ENCODE data around the gene ARNT2. TPM values are rescaled to one million over a fixed set of nuclear protein-coding genes. Genes with fewer than 3 reads are reported as not detected.

ARNT2 gene
- total and polyA plus RNA-seq, 2 experiments from 2014 or later, result 4.6 to 11.6 TPM

DNA sequence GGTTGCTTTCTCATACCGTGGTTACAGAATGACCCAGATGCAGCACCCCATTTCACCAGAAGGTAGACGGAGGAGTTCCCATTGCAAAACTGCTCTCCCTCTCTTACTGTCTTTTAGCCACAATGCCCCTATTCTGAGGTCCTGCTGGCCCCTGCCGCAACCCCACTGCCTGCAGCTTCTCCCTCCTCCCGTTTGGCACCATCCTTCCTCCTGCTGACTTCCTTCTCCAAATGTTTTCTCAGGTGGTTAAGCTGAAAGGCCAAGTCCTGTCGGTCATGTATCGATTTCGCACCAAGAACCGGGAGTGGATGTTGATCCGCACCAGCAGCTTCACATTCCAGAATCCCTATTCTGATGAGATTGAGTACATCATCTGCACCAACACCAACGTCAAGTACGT, 158.7 kb downstream of the ARNT2 start (continued):
- TF ChIP-seq ZNF462 (CRISPR knock-in tag; IDR thresholded peaks at IDR 0.05) (no peak), EZH2phosphoT487 (IDR thresholded peaks at IDR 0.05; ENCODE audit: unreplicated experiment) (no peak)
- TF ChIP-seq, protein P1, sequence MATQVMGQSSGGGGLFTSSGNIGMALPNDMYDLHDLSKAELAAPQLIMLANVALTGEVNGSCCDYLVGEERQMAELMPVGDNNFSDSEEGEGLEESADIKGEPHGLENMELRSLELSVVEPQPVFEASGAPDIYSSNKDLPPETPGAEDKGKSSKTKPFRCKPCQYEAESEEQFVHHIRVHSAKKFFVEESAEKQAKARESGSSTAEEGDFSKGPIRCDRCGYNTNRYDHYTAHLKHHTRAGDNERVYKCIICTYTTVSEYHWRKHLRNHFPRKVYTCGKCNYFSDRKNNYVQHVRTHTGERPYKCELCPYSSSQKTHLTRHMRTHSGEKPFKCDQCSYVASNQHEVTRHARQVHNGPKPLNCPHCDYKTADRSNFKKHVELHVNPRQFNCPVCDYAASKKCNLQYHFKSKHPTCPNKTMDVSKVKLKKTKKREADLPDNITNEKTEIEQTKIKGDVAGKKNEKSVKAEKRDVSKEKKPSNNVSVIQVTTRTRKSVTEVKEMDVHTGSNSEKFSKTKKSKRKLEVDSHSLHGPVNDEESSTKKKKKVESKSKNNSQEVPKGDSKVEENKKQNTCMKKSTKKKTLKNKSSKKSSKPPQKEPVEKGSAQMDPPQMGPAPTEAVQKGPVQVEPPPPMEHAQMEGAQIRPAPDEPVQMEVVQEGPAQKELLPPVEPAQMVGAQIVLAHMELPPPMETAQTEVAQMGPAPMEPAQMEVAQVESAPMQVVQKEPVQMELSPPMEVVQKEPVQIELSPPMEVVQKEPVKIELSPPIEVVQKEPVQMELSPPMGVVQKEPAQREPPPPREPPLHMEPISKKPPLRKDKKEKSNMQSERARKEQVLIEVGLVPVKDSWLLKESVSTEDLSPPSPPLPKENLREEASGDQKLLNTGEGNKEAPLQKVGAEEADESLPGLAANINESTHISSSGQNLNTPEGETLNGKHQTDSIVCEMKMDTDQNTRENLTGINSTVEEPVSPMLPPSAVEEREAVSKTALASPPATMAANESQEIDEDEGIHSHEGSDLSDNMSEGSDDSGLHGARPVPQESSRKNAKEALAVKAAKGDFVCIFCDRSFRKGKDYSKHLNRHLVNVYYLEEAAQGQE (IDR thresholded peaks at IDR 0.05; ENCODE audit: unreplicated experiment), result no peak

- Histone ChIP-seq H3K4me2 (no peak overlapping the region), H4K20me1 (replicated peaks; ENCODE audit: insufficient read depth) (no peaks in the 10 kb centered on the region), H2AFZ (no peak overlapping the region), H3K36me3 (ENCODE audit: insufficient read depth) (no peaks in the 10 kb centered on the region), H3K27me3 (ENCODE audit: insufficient read depth) (no peaks in the 10 kb centered on the region), H3K9me2 (ENCODE audit: insufficient read depth) (no peaks in the 10 kb centered on the region), H3F3A (replicated peaks; ENCODE audit: low read depth) (no peaks in the 10 kb centered on the region), H3K27ac (ENCODE audit: low read depth) (no peak overlapping the region), H3K4me3 (no peak overlapping the region), H3K79me2 (replicated peaks; ENCODE audit: insufficient read depth) (no peaks in the 10 kb centered on the region), H3K4me1 (ENCODE audit: insufficient read depth) (peaks cover 6% of the 10 kb centered on the region)
- peaks cover 9% of the 10 kb centered on the region; the same call in 2 of the 3 replicates for H3K36me3 Mint-ChIP-seq (ENCODE audit: low read depth)
- DNase-seq (ENCODE audit: low spot score) (no peak), ATAC-seq (no peak)
- peaks cover 22% of the 10 kb centered on the region for H3K4me1 Mint-ChIP-seq
- peaks cover 2% of the 10 kb centered on the region for H3K27me3 Mint-ChIP-seq (ENCODE audit: insufficient read depth, low read depth, poor library complexity)
- TF ChIP-seq JUNB (IDR thresholded peaks at IDR 0.05; ENCODE audit: unreplicated experiment) (no peak), POLR2AphosphoS5 (IDR thresholded peaks at IDR 0.05; ENCODE audit: low read depth) (no peak)
- H3K9me3 Mint-ChIP-seq, result no peaks in the 10 kb centered on the region
- H3K4me3 Mint-ChIP-seq, result no peak overlapping the region
- H3K27ac Mint-ChIP-seq, result no peak overlapping the region; the same call in none of the 2 replicates
Measured at GRCh38 chr15:80563372-80563997, 159.3 kb downstream of the ARNT2 start.
